BLaER1 (cell line): ENCODE data around the gene MIGA1.

Source experiments
- H3K27ac ChIP-seq: shearing (Covaris generic); formaldehyde crosslinking; 2 replicates; pipeline ENCODE4 v1.8.1; 2022
- H3K27me3 ChIP-seq: shearing (Covaris generic); formaldehyde crosslinking; 2 replicates; pipeline ENCODE4 v1.8.1; 2022
- H3K36me3 ChIP-seq: shearing (Covaris generic); formaldehyde crosslinking; 2 replicates; pipeline ENCODE4 v1.8.1; 2022
- H3K4me1 ChIP-seq: shearing (Covaris generic); formaldehyde crosslinking; 2 replicates; pipeline ENCODE4 v1.8.1; 2022
- H3K4me2 ChIP-seq: shearing (Covaris generic); formaldehyde crosslinking; 2 replicates; pipeline ENCODE4 v1.8.1; 2022
- H3K4me3 ChIP-seq: shearing (Covaris generic); formaldehyde crosslinking; 2 replicates; pipeline ENCODE4 v1.8.1; 2022
- H3K9ac ChIP-seq: shearing (Covaris generic); formaldehyde crosslinking; 2 replicates; pipeline ENCODE4 v1.8.1; 2022
- H3K9me3 ChIP-seq: shearing (Covaris generic); formaldehyde crosslinking; 2 replicates; pipeline ENCODE4 v1.8.1; 2022
- H4K20me1 ChIP-seq: shearing (Covaris generic); formaldehyde crosslinking; 2 replicates; pipeline ENCODE4 v1.8.1; 2022
- Cebpa-rat ChIP-seq: shearing (Covaris generic); IDR thresholded peaks from 2 replicates; pipeline ENCODE4 v1.8.1; 2022

The MIGA1 gene

DNA sequence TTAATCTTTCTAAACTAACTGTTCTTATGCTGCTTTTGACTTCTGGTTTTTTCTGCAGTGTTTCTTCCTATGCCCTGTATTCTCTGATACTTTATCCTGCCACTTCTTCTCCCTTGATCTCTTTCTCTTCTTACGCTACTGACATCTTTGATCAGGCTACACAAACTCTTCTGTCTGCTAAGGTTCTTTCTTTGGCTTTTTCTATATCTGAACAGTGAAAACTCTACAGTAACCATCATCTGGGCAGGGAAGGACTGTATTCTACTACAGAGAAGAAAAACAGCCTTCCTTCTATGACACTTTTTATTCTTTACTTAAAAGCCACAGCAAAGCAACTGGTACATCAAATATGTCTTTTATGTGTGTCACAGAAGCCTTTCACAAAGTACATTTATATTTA is 101.6 kb downstream of the MIGA1 start:
- TF ChIP-seq Cebpa-rat = no peak
- no peaks in the 10 kb centered on the region for H3K36me3 ChIP-seq
- no peak overlapping the region for H3K4me2 ChIP-seq
- H3K9me3 ChIP-seq = no peaks in the 10 kb centered on the region
- H3K4me3 ChIP-seq = no peak overlapping the region
- no peak overlapping the region for H3K27ac ChIP-seq
- no peaks in the 10 kb centered on the region for H4K20me1 ChIP-seq
- H3K9ac ChIP-seq = no peak overlapping the region
- no peaks in the 10 kb centered on the region for H3K27me3 ChIP-seq
- H3K4me1 ChIP-seq = no peaks in the 10 kb centered on the region

DNA sequence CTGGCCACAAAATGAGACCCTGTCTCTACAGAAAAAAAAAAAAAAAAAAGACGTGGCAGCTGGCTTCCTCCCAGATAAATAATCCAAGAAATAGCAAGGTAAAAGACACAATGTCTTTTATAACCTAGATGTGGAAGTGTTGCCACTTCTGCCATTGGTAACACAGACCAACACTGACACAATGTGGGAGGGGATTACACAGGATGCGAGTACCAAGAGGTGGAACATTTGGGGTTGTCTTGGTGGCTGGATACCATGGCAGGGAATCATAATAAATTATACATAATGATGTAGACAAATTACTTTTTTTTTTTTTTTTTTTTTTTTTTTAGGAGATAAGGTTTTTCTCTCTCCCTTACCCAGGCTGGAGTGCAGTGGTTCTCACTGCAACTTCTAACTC is 103.0 kb downstream of the MIGA1 start:
- no peaks in the 10 kb centered on the region for H3K36me3 ChIP-seq
- TF ChIP-seq Cebpa-rat = no peak

DNA sequence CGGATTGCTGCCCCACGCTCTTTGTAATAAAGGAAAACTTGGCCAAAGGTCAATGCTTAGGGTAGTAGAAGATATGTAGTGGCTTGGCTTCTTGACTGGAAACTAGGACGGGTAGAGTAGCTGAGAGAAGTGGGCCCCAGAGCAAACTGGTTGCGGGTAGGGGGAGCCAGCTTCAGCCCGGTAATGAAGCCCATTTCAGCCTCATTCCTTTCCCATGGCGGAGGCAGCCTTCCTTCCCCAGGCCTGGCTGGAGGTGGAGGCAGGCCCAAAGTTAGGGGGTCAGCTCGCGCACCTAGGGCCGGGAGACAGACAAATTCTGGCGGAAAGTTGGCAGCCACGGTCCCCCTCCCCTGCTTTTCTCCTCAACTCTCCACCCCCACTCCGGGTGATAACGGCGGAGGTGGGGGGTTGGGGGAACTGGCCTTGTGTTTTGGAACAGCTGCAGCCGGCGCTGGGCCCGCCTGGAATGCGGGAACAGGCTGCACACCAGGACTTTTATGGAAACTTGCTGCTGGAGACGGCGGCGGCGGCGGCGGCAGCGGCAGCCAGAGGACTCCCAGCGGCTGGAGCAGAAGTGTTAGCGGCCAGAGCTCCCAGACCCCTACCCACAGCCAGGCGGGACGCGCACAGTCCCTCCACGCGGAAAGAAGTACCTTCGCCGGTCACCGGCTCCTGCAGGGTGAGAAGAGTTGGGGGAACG is 108.8 kb downstream of the MIGA1 start, which contains the start of gene NEXN:
Gene NEXN (plus strand): TSS at position 544 of the 700 bp plus-strand sequence. CDS start 27,483 bp downstream, outside the sequence.
- Histone ChIP-seq H3K4me2 (peak within 1 kb of the TSS; percentile 58), H3K9me3 (peaks cover 13% of the 10 kb centered on the region), H3K4me1 (peaks cover 9% of the 10 kb centered on the region; the same call in 1 of the 2 replicates), H4K20me1 (peaks cover 12% of the 10 kb centered on the region), H3K4me3 (peak within 1 kb of the TSS; percentile 45; the same call in 1 of the 2 replicates), H3K9ac (no peak within 1 kb of the TSS), H3K36me3 (no peaks in the 10 kb centered on the region), H3K27ac (no peak within 1 kb of the TSS), H3K27me3 (peaks cover 46% of the 10 kb centered on the region)
- TF ChIP-seq Cebpa-rat = no peak

More for the DNA sequence above, 103.0 kb downstream of the MIGA1 start:
- H3K27me3 ChIP-seq = peaks cover 12% of the 10 kb centered on the region
- H4K20me1 ChIP-seq = no peaks in the 10 kb centered on the region
- peaks cover 6% of the 10 kb centered on the region for H3K9me3 ChIP-seq
- H3K4me2 ChIP-seq = no peak overlapping the region
- no peak overlapping the region for H3K27ac ChIP-seq
- H3K4me3 ChIP-seq = no peak overlapping the region
- H3K9ac ChIP-seq = no peak overlapping the region
- H3K4me1 ChIP-seq = no peaks in the 10 kb centered on the region

DNA sequence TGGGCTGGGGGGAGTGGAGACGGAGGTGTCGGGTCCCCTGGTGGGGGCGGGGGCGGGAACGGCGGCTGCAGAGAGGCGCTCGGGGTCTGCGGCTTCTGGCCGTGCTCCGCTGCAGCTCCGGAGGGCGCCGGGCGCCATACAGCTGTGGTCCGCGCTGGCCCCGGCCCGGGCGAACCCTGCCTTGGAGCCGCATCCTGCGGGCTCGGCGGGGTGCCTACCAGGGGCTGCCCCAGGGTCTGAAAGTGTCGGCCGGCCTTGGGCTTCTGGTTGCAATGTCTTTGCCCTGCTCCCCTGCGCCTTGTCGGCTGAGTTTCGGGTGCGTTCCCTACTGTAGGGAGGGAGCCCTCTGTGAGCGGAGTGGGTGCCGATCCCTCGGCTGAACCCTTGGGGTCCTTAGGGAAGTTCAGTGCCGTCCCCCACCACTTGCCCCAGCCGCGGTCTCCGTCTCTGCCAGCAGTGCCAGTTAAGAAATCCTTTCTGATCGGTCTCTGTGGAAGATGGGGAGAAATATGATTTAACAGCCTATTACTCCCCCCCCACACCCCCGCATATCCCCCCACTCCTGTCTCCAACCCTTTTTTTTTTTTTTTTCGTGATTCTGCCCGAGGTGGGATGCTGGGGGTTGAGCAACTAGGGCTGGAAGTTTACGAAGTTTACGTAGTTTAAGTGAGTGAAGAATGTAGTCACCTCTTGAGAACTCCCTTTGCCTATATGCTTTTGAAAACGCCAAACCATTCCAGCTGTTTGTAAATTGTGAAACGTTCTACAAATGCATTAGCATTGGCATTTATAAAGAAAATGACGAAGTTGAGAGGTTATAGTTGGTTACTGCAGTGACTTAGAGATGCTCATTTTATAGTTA is 109.6 kb downstream of the MIGA1 start:
- peak overlapping the region; percentile 58 for H3K4me2 ChIP-seq
- peak overlapping the region; percentile 45; the same call in 1 of the 2 replicates for H3K4me3 ChIP-seq
- peaks cover 13% of the 10 kb centered on the region for H3K9me3 ChIP-seq
- peaks cover 12% of the 10 kb centered on the region for H4K20me1 ChIP-seq
- H3K4me1 ChIP-seq = peaks cover 9% of the 10 kb centered on the region; the same call in 1 of the 2 replicates
- H3K27ac ChIP-seq = no peak overlapping the region
- TF ChIP-seq Cebpa-rat = no peak
- no peak overlapping the region for H3K9ac ChIP-seq
- no peaks in the 10 kb centered on the region for H3K36me3 ChIP-seq
- peaks cover 46% of the 10 kb centered on the region for H3K27me3 ChIP-seq

DNA sequence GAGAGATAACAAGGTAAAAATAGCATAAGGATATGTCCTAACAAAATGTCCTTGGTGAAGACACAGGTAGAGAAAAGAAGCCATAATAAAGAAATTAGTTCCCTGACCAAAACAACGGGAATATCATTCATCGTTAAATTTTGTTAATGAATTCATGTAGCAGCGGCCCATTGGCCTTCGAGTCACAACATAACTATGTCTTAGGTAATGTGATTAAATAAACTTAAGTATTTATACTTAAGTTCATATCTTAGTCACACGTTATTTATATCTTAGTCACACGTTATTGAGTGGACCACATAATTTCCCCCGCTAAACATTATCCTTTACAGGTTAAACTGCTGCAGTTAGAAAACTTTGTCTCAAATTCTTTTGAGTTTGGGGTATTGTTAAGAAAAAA is 110.2 kb downstream of the MIGA1 start:
- Histone ChIP-seq H3K9ac (no peak overlapping the region), H3K4me3 (no peak overlapping the region), H3K36me3 (no peaks in the 10 kb centered on the region), H3K4me2 (no peak overlapping the region), H4K20me1 (peaks cover 12% of the 10 kb centered on the region), H3K9me3 (peaks cover 13% of the 10 kb centered on the region), H3K4me1 (peaks cover 9% of the 10 kb centered on the region; the same call in 1 of the 2 replicates), H3K27ac (no peak overlapping the region), H3K27me3 (peaks cover 46% of the 10 kb centered on the region)
- TF ChIP-seq Cebpa-rat = no peak

DNA sequence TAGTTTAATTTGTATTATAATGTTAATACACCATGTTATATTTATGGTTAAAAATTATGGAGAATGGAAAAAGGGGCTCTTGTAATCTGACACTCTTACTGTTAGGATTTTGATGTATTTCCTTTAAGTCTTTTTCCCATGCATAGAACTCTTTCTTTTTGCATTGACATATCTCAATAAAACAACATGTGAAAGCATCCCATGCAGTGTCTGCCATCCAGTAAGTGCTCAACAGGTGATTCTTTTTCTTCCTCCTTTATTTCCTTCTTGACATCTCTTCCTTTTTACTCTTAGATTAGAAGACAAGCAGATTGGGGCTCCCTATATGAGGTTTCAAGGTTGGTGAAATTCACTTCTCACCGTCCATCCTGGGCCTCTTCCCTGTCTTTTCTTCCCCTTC is 111.8 kb downstream of the MIGA1 start:
- Histone ChIP-seq H3K27me3 (peaks cover 45% of the 10 kb centered on the region), H3K4me2 (no peak overlapping the region), H3K4me1 (peaks cover 9% of the 10 kb centered on the region; the same call in 1 of the 2 replicates), H3K9ac (no peak overlapping the region), H3K36me3 (no peaks in the 10 kb centered on the region), H3K27ac (no peak overlapping the region), H4K20me1 (peaks cover 12% of the 10 kb centered on the region), H3K9me3 (peaks cover 13% of the 10 kb centered on the region), H3K4me3 (no peak overlapping the region)
- no peak for TF ChIP-seq Cebpa-rat

DNA sequence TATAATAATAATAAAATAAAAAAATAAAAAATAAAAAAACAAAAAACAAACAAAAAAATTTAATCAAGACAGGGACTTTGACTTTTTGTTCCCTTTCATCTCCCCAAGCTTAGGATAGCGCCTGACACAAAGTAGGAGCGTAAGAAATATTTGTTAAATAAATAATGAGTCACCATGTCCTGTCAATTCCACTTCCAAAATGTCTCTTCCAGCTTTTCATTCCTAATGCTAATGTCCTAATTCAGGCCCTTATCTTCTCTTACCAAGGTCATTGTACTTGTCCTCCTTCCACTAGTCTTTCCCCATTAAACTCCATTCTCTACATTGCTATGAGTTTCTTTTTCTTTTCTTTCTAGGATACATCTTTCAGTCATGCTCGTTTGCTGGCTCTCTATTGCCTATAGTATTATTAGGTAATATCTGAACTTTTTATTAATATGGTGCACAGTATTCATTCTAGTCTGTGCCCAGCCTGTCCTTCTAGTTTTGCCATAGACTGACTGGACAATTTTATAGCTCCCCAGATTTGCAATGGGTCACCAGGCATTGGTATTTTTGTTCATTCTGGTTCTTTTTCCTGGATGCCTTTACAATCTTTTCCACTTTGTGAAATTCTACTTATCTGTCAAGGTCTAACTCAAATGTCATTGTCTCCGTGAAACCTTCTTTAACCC is 120.3 kb downstream of the MIGA1 start:
- no peaks in the 10 kb centered on the region for H3K9me3 ChIP-seq
- no peaks in the 10 kb centered on the region for H3K27me3 ChIP-seq
- no peak for TF ChIP-seq Cebpa-rat
- H3K4me1 ChIP-seq = no peaks in the 10 kb centered on the region
- H4K20me1 ChIP-seq = no peaks in the 10 kb centered on the region
- H3K4me3 ChIP-seq = no peak overlapping the region
- no peak overlapping the region for H3K9ac ChIP-seq
- H3K4me2 ChIP-seq = no peak overlapping the region
- no peaks in the 10 kb centered on the region for H3K36me3 ChIP-seq
- no peak overlapping the region for H3K27ac ChIP-seq

DNA sequence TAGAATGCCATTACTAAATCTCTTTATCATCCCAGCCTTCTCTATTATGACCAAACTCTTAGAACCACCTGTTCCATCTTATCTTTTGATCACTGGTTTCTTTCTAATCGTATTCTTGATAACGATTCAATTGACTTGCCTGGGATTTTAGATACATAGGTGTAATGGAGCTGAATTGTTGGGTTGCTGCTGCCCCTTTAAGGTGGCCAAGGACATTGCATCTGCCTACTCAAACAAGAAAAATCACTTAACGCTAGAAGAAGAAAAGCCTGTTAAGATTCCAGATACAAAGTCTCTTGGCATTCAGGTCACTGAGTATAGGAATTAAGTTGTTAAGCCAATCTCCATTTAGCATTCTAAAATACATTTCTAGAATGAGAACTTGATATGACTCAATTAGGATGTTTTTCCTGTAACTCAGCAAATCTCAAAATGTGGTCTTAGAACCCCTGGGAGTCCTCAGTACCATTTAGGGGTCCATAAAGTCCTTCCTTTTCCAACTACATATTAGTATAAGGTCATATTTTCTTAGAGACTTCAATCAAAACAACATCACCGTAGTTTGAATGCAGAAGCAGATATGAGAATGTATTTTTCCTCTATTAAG is 121.3 kb downstream of the MIGA1 start:
- H3K36me3 ChIP-seq = no peaks in the 10 kb centered on the region
- H3K4me3 ChIP-seq = no peak overlapping the region
- no peak overlapping the region for H3K9ac ChIP-seq
- no peak for TF ChIP-seq Cebpa-rat
- no peak overlapping the region for H3K27ac ChIP-seq
- H4K20me1 ChIP-seq = no peaks in the 10 kb centered on the region
- H3K4me2 ChIP-seq = no peak overlapping the region
- H3K9me3 ChIP-seq = no peaks in the 10 kb centered on the region
- H3K27me3 ChIP-seq = no peaks in the 10 kb centered on the region
- no peaks in the 10 kb centered on the region for H3K4me1 ChIP-seq

DNA sequence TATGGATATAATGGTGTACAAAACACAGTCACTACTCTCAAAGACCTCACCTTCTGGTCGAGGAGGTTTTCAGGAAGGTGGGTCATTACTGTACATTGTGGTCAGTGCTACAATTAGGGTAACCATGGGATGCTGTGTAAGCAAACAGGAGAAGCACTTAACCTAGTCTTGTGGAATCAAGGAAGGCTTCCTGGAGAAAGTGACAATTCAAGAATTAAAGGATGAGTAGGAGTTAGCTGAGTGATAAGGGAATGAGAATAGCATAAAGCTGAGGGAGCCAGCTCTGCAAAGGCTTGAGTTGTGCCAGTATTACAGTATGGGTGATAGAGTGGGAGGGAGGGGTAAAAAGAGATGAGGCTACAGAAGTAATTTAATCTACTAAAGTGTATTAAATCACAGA is 126.2 kb downstream of the MIGA1 start:
- no peak for TF ChIP-seq Cebpa-rat
- no peaks in the 10 kb centered on the region for H3K9me3 ChIP-seq
- no peaks in the 10 kb centered on the region for H3K36me3 ChIP-seq
- no peak overlapping the region for H3K4me3 ChIP-seq
- H3K4me2 ChIP-seq = no peak overlapping the region
- no peaks in the 10 kb centered on the region for H3K27me3 ChIP-seq
- H3K9ac ChIP-seq = no peak overlapping the region
- H3K27ac ChIP-seq = no peak overlapping the region
- H3K4me1 ChIP-seq = no peaks in the 10 kb centered on the region
- no peaks in the 10 kb centered on the region for H4K20me1 ChIP-seq
